Ureter (tissue), 1 donor: ENCODE data around the gene TPO. TPM values are rescaled to one million over a fixed set of nuclear protein-coding genes. Genes with fewer than 3 reads are reported as not detected.

Experiments used
- DNase-seq: peaks from one replicate; pipeline ENCODE4 v3.0.0-alpha.2; 2020; ENCODE audit warnings: low spot score
- total RNA-seq: library from RNA; stranded (reverse); gene quantifications from one replicate; pipeline ENCODE4 v1.2.4, GENCODE V29; 2023
- donor health status: DM: yes; HTN: yes; CAD: no.

The TPO gene
- total RNA-seq, 1 donor from 2014 or later: 4.2 TPM

- DNase-seq: no peak
Observed at GRCh38 chr2:1584691-1585485, 171.6 kb downstream of the TPO start.

GRCh38 chr2:1585635-1586034 lies 172.4 kb downstream of the TPO start:
- DNase-seq: no peak

- DNase-seq: peak; percentile 34
Observed at GRCh38 chr2:1586251-1586922, 173.1 kb downstream of the TPO start.

DNA sequence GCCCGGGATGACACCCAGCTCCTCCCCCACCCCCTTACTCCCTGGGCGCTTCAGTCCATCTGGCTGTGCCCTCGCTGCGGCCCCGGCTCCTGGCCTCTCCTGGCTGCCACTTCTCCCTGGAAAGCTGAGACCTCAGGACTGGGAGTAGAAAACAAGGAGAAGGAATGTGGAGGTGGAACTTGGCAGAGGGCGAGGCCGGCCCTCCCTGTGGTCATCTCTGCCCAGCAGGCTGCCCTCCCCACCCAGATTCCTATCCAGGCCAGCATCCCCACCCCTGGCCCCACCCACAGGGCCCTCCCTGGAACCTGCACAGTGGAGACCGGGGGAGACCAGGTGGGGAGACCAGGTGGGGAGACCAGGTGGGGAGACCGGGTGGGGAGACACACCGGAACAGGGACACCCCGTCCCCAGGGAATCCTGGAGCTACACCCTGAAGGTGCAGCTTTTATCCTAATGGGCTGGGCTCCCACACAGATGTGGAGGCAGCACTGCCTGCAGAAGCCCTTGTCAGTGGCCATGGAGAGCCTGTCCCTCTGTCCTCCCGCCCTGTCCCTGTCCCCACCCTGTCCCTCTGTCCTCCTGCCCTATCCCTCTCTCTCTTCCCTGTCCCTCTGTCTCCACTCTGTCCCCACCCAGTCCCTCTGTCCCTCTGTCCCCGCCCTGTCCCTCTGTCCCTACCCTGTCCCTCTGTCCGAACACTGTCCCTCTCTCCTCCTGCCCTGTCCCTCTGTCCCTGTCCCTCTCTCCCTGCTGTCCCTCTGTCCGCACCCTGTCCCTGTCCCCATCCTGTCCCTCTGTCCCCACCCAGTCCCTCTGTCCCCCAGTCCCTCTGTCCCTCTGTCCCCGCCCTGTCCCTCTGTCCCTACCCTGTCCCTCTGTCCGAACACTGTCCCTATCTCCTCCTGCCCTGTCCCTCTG lies 173.9 kb downstream of the TPO start:
- no peak for DNase-seq

GRCh38 chr2:1588051-1588977 lies 175.1 kb downstream of the TPO start:
- DNase-seq: peak; percentile 19

- peak; percentile 39 for DNase-seq
Observed at GRCh38 chr2:1588978-1589621, 175.8 kb downstream of the TPO start.

GRCh38 chr2:1590596-1591460 lies 177.6 kb downstream of the TPO start:
- DNase-seq: peak; percentile 39

DNA sequence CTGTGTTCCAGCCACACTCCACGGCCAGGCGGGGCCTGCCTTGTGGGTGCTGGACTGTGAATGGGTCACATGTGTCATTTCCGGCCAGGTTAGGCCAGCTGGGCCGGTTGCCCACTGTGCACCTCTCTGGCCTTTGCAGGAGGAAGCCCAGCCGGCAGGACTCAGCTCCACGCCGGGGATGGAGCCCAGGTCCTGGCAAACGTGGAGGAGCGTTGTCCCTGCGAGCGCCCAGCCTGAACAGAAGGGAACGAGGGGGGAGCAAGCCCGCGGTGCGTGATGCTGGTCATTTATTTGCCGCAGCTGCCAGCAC lies 178.2 kb downstream of the TPO start:
- no peak for DNase-seq
